Loucy (cell line): ENCODE measurements around the gene GOLM1.

ENCODE experiments used
- CTCF ChIP-seq: fragments of 200-600 bp; sonication (generic); conservative IDR thresholded peaks from 2 replicates; pipeline ENCODE4 v1.5.1; 2014; ENCODE audit warnings: mild to moderate bottlenecking, antibody characterized with exemption, low read length
- EZH2phosphoT487 ChIP-seq: fragments of 200-600 bp; IDR thresholded peaks from 2 replicates; pipeline ENCODE4 v1.6.1; 2018; ENCODE audit warnings: antibody characterized with exemption, mild to moderate bottlenecking, moderate library complexity, borderline replicate concordance

GRCh38 chr9:86128235-86128822 lies 29.0 kb upstream of the GOLM1 start:
- TF ChIP-seq CTCF (no peak), EZH2phosphoT487 (no peak)
